Tibial nerve (tissue), 4 donors: ENCODE measurements around the gene LSM14B. TPM values are rescaled to one million over a fixed set of nuclear protein-coding genes. Genes with fewer than 3 reads are reported as not detected.

ENCODE experiments used
- DNase-seq, 2 donors: peaks; one replicate each; pipeline ENCODE4 v3.0.0-alpha.2; 2019; ENCODE audit warnings: low spot score in 2 of 2
- H3K27ac ChIP-seq, 4 donors: fragments of 200-600 bp; sonication (generic) in 3 of 4; one replicate each; pipeline ENCODE4 v1.5.1; 2017 to 2019; ENCODE audit warnings: mild to moderate bottlenecking in 1 of 4
- H3K27me3 ChIP-seq, 2 donors: fragments of 200-600 bp; sonication (generic) in 1 of 2; one replicate each; pipeline versions ENCODE4 v1.5.1 to v1.6.0; 2017 to 2019
- H3K36me3 ChIP-seq, 3 donors: fragments of 200-600 bp; sonication (generic); one replicate each; pipeline ENCODE4 v1.5.1; 2018 to 2019
- H3K4me1 ChIP-seq, 4 donors: fragments of 200-600 bp; sonication (generic) in 3 of 4; one replicate each; pipeline ENCODE4 v1.5.1; 2017 to 2019
- H3K4me3 ChIP-seq, 4 donors: fragments of 200-600 bp; sonication (generic) in 3 of 4; one replicate each; pipeline ENCODE4 v1.5.1; 2017 to 2019; ENCODE audit warnings: mild to moderate bottlenecking in 1 of 4, moderate library complexity in 1 of 4
- H3K9me3 ChIP-seq, 4 donors: fragments of 200-600 bp; sonication (generic) in 3 of 4; one replicate each; pipeline ENCODE4 v1.5.1; 2017 to 2019
- EP300 ChIP-seq, 2 donors: sonication (generic); formaldehyde crosslinking; IDR thresholded peaks; one replicate each; pipeline ENCODE4 v1.6.1; 2017; ENCODE audit warnings: antibody characterized with exemption in 2 of 2, mild to moderate bottlenecking in 1 of 2
- POLR2A ChIP-seq, 2 donors: fragments of 450-650 bp; IDR thresholded peaks; one replicate each; pipeline ENCODE4 v1.6.1; 2017; ENCODE audit warnings: antibody characterized with exemption in 2 of 2, mild to moderate bottlenecking in 2 of 2, moderate library complexity in 2 of 2
- WGBS, 2 donors: methylation state at CpG; one replicate each; pipeline ENCODE4 v1.1.5; 2018; 5-methylcytosine and 5-hydroxymethylcytosine counted together
- total RNA-seq, 4 donors: library from RNA; depleted of rRNA; stranded (reverse); fragments of >200 nt; gene quantifications; one replicate each; pipeline ENCODE4 v1.1.0, GENCODE V29; 2016
- TF ChIP-seq, protein P1 (sequence below), 5 experiments: fragments of 200-600 bp in 3 of 5; fragments of 450-650 bp in 2 of 5; sonication (generic) in 3 of 5; IDR thresholded peaks; one replicate each; pipeline ENCODE4 v1.5.1; 2016 to 2019; ENCODE audit warnings: antibody characterized with exemption in 5 of 5, mild to moderate bottlenecking in 3 of 5, moderate library complexity in 2 of 5

Gene LSM14B
- total RNA-seq, 4 donors from 2014 or later = 23.8 to 32.6 (median 28.5) TPM

DNA sequence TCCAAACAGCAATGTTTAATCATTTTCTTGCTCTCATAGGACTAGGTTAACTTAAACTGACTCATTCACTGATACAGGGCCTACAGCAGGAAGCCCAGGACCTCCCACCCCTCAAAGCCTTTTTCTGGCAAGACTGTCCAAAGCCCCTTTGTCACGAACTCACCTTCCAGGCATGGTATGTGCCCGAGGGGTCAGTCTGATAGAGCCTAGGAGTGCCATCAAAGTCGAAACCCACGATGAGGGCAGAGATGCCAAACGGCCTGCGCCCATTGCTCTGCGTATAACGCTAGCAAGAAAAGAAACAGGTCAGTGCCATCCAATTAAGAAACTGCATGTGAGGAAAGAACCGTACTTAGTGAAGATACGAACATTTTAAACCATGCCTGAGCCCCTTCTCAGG is 16.6 kb downstream of the LSM14B start:
- no peak overlapping the region for H3K27ac ChIP-seq
- H3K36me3 ChIP-seq = peaks cover 7 to 61% (median 25%) of the 10 kb centered on the region in 3 donors
- DNase-seq = no peak
- H3K27me3 ChIP-seq = no peaks in the 10 kb centered on the region
- H3K4me3 ChIP-seq = no peak overlapping the region
- H3K4me1 ChIP-seq = peaks cover 4 to 46% (median 23%) of the 10 kb centered on the region in 4 donors
- H3K9me3 ChIP-seq = no peaks in the 10 kb centered on the region
- TF ChIP-seq, protein P1, sequence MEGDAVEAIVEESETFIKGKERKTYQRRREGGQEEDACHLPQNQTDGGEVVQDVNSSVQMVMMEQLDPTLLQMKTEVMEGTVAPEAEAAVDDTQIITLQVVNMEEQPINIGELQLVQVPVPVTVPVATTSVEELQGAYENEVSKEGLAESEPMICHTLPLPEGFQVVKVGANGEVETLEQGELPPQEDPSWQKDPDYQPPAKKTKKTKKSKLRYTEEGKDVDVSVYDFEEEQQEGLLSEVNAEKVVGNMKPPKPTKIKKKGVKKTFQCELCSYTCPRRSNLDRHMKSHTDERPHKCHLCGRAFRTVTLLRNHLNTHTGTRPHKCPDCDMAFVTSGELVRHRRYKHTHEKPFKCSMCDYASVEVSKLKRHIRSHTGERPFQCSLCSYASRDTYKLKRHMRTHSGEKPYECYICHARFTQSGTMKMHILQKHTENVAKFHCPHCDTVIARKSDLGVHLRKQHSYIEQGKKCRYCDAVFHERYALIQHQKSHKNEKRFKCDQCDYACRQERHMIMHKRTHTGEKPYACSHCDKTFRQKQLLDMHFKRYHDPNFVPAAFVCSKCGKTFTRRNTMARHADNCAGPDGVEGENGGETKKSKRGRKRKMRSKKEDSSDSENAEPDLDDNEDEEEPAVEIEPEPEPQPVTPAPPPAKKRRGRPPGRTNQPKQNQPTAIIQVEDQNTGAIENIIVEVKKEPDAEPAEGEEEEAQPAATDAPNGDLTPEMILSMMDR (IDR thresholded peaks at IDR 0.05) = no peak
- TF ChIP-seq EP300 (IDR thresholded peaks at IDR 0.05) (no peak), POLR2A (IDR thresholded peaks at IDR 0.05) (no peak)
- WGBS, 2 donors = 90% methylated on average over 10 of the region's 10 CpGs

DNA sequence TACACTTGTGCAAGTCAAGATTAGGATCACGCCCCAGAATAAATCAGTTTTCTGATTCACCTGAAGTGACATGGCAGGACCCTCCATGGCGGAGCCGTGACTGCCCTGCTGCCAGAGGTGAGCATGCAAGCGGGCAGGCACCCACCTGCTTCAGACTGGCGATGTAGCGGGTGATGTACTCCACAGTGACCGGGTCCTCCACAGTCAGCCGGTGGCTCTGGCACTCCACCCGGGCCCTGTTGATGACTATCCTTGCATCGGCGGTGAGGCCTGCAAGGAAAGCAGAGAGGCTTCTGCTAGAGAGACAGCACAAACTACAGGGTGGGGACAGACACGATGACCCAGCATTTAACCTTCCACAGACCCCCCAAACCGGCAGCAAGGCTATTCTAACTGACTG is 17.4 kb downstream of the LSM14B start:
- H3K36me3 ChIP-seq = peaks cover 7 to 55% (median 25%) of the 10 kb centered on the region in 3 donors

GRCh38 chr20:62141043-62141396 is 18.7 kb downstream of the LSM14B start:
- H3K4me3 ChIP-seq = peak overlapping the region in 1 of 4 donors; percentile 96
- no peak for TF ChIP-seq POLR2A (IDR thresholded peaks at IDR 0.05)
- TF ChIP-seq, protein P1 (IDR thresholded peaks at IDR 0.05) = no peak
- TF ChIP-seq EP300 (IDR thresholded peaks at IDR 0.05) = no peak
- peaks cover 7 to 44% (median 25%) of the 10 kb centered on the region in 3 donors for H3K36me3 ChIP-seq
- peaks cover 4 to 46% (median 28%) of the 10 kb centered on the region in 4 donors for H3K4me1 ChIP-seq
- 78 to 83% methylated on average over 7 of the region's 7 CpGs for WGBS, 2 donors
- no peaks in the 10 kb centered on the region for H3K27me3 ChIP-seq
- no peaks in the 10 kb centered on the region for H3K9me3 ChIP-seq
- H3K27ac ChIP-seq = peak overlapping the region in 2 of 4 donors; percentile 96 to 99
- DNase-seq = no peak

More for the DNA sequence above, 17.4 kb downstream of the LSM14B start:
- H3K9me3 ChIP-seq = no peaks in the 10 kb centered on the region
- WGBS, 2 donors = 90% methylated on average over 11 to 13 of the region's 13 CpGs
- H3K4me3 ChIP-seq = no peak overlapping the region
- no peak overlapping the region for H3K27ac ChIP-seq
- TF ChIP-seq, protein P1 (IDR thresholded peaks at IDR 0.05) = no peak
- TF ChIP-seq EP300 (IDR thresholded peaks at IDR 0.05) (no peak), POLR2A (IDR thresholded peaks at IDR 0.05) (no peak)
- peaks cover 4 to 42% (median 22%) of the 10 kb centered on the region in 4 donors for H3K4me1 ChIP-seq
- DNase-seq = no peak
- no peaks in the 10 kb centered on the region for H3K27me3 ChIP-seq

DNA sequence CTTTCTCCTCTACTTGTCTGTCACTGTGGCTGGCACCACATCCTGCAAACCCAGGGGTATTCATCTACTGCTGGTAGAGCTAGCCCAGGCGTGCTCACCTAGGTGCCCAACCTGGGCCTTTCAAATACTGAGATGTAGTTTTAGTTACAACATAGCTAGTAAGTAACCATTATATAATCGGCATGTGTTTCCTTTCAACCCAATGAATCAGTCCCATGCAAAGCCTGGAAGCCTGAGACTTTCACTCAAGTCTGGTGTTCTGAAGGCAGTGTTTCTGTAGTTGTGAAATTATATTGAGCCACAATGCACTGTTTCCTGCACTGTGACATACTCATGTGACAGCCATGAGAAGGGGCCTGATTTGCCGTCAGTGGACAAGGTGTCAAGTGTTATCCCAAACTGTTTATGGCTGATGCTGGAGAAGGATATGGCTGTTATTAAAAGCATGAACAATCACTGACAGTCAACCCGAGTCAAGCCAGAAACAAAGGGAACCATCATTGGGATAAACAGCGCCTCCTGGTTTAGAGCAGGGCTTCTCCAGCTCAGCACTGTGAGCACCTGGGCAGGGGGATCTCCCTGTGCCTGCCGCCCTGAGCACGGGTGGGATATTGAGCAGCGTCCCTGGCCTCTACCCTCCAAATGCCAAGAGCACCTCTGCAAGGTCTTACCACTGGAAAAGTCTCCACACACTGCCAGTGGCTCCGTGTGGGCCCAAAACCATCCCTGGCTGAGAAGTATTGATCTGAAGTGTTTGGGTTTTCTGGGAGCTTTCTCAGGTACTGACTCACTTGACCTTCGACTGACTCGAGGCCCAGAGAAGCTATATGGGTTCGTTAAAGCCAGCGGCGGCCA is 19.3 kb downstream of the LSM14B start:
- peak overlapping the region; percentile 71 to 96 (median 78) for H3K4me3 ChIP-seq
- H3K36me3 ChIP-seq = peaks cover 7 to 38% (median 25%) of the 10 kb centered on the region in 3 donors
- no peaks in the 10 kb centered on the region for H3K9me3 ChIP-seq
- peak overlapping the region; percentile 89 to 99 (median 96) for H3K27ac ChIP-seq
- H3K4me1 ChIP-seq = peaks cover 4 to 48% (median 29%) of the 10 kb centered on the region in 4 donors
- WGBS, 2 donors = 18 to 22% methylated on average over 14 of the region's 14 CpGs
- TF ChIP-seq, protein P1 (IDR thresholded peaks at IDR 0.05) = no peak
- TF ChIP-seq EP300 (IDR thresholded peaks at IDR 0.05) = no peak
- TF ChIP-seq POLR2A (IDR thresholded peaks at IDR 0.05) = no peak
- no peaks in the 10 kb centered on the region for H3K27me3 ChIP-seq
- DNase-seq = no peak
